A549 (cell line): ENCODE measurements around the gene C6orf141. TPM values are rescaled to one million over a fixed set of nuclear protein-coding genes. Genes with fewer than 3 reads are reported as not detected.

ENCODE experiments used
- ATAC-seq, 2 experiments: fragments of 200-7000 bp in 1 of 2; fragments of >200 bp in 1 of 2; cut with Nextera tagmentation in 1 of 2; cut with Tn5 transposase in 1 of 2; 3 replicates each; pipeline versions ENCODE4 v1.8.0 to v1.9.1; 2018 to 2020; ENCODE audit warnings: mild to moderate bottlenecking in 1 of 2, moderate library complexity in 1 of 2
- CTCF ChIA-PET: fragments of 300-600 bp; sonication (Branson Sonifier 250); formaldehyde crosslinking; extraction: SDS; loops from one replicate; lab custom pipeline; 2021; ENCODE audit warnings: antibody characterized with exemption, inconsistent platforms; lab: Yijun Ruan, JAX
- POLR2A ChIA-PET: fragments of 350-600 bp; formaldehyde crosslinking; extraction: SDS; loops from one replicate; lab custom pipeline; 2021; ENCODE audit warnings: antibody characterized with exemption, inconsistent platforms; lab: Yijun Ruan, JAX
- DNase-seq, 2 experiments: peaks; one replicate each; pipeline versions ENCODE4 v3.0.0 to v3.0.0-alpha.2; 2011 to 2016; ENCODE audit warnings: low read depth in 1 of 2, low spot score in 1 of 2
- FAIRE-seq: peaks from 2 replicates; lab custom pipeline; 2011; peaks lifted over from hg19 to GRCh38; lab: Jason Lieb, UNC
- H3K27ac ChIP-seq, 2 experiments: fragments of >200 bp; sonication (Bioruptor Twin); formaldehyde crosslinking; 3 replicates each; pipeline ENCODE4 v1.5.1; 2016 to 2017
- H3K4me1 ChIP-seq: fragments of >200 bp; sonication (Bioruptor Twin); formaldehyde crosslinking; 3 replicates; pipeline ENCODE4 v1.6.1; 2016
- H3K4me2 ChIP-seq: fragments of >200 bp; sonication (Bioruptor Twin); formaldehyde crosslinking; 3 replicates; pipeline ENCODE4 v1.6.1; 2016
- H3K4me3 ChIP-seq: fragments of >200 bp; sonication (Bioruptor Twin); formaldehyde crosslinking; 3 replicates; pipeline ENCODE4 v1.5.1; 2016
- H3K9me3 ChIP-seq: fragments of >200 bp; sonication (Bioruptor Twin); formaldehyde crosslinking; 3 replicates; pipeline ENCODE4 v1.6.1; 2016
- BCL3 ChIP-seq: fragments of >200 bp; sonication (Bioruptor Twin); formaldehyde crosslinking; IDR thresholded peaks from 3 replicates; pipeline ENCODE4 v1.6.1; 2016
- CBX2 ChIP-seq: fragments of 200-600 bp; sonication (generic); IDR thresholded peaks from 2 replicates; pipeline ENCODE4 v1.6.1; 2016; ENCODE audit warnings: low read depth, mild to moderate bottlenecking, borderline replicate concordance
- CBX8 ChIP-seq: fragments of 200-600 bp; sonication (generic); IDR thresholded peaks from 2 replicates; pipeline ENCODE4 v1.6.1; 2016
- CEBPB ChIP-seq, 2 experiments: fragments of >200 bp in 1 of 2; sonication (Bioruptor Twin) in 1 of 2; formaldehyde crosslinking in 1 of 2; IDR thresholded peaks; 2 replicates each; pipeline ENCODE4 v1.6.1; 2012 to 2016
- EHMT2 ChIP-seq: fragments of 200-600 bp; sonication (generic); IDR thresholded peaks from 2 replicates; pipeline ENCODE4 v1.6.1; 2016; ENCODE audit warnings: antibody characterized with exemption, low read depth, mild to moderate bottlenecking, moderate library complexity
- EP300 ChIP-seq, 2 experiments: fragments of >200 bp; sonication (Bioruptor Twin); formaldehyde crosslinking; IDR thresholded peaks; 2 replicates in 1 of 2; 3 replicates in 1 of 2; pipeline ENCODE4 v1.6.1; 2016 to 2017
- FOSB ChIP-seq: fragments of 250-450 bp; sonication (Bioruptor Pico); IDR thresholded peaks from 2 replicates; pipeline ENCODE4 v1.5.0; 2020; ENCODE audit warnings: mild to moderate bottlenecking, moderate library complexity
- FOSL2 ChIP-seq, 2 experiments: fragments of 450-650 bp in 1 of 2; fragments of >200 bp in 1 of 2; sonication (Bioruptor Twin) in 1 of 2; formaldehyde crosslinking; IDR thresholded peaks; 2 replicates each; pipeline versions ENCODE4 v1.5.0 to v1.6.1; 2016 to 2020; ENCODE audit warnings: mild to moderate bottlenecking in 1 of 2, moderate library complexity in 1 of 2
- GATA3 ChIP-seq: IDR thresholded peaks from 2 replicates; pipeline ENCODE4 v1.6.1; 2012; ENCODE audit warnings: borderline replicate concordance
- HES2 ChIP-seq: fragments of >200 bp; sonication (Bioruptor Twin); formaldehyde crosslinking; IDR thresholded peaks from 2 replicates; pipeline ENCODE4 v1.6.1; 2016
- HEYL ChIP-seq: fragments of 250-450 bp; sonication (Bioruptor Pico); IDR thresholded peaks from 2 replicates; pipeline ENCODE4 v1.8.0; 2021; ENCODE audit warnings: mild to moderate bottlenecking, moderate library complexity
- HOXA7 ChIP-seq: fragments of 250-450 bp; sonication (Bioruptor Pico); IDR thresholded peaks from 2 replicates; pipeline ENCODE4 v1.5.0; 2020; ENCODE audit warnings: mild to moderate bottlenecking, moderate library complexity
- JUN ChIP-seq, 2 experiments: fragments of >200 bp; sonication (Bioruptor Twin); formaldehyde crosslinking; IDR thresholded peaks; 2 replicates in 1 of 2; 3 replicates in 1 of 2; pipeline ENCODE4 v1.6.1; 2016 to 2017
- JUNB ChIP-seq: fragments of >200 bp; sonication (Bioruptor Twin); formaldehyde crosslinking; IDR thresholded peaks from 2 replicates; pipeline ENCODE4 v1.6.1; 2016
- MAFK ChIP-seq: fragments of 450-650 bp; IDR thresholded peaks from 2 replicates; pipeline ENCODE4 v1.6.1; 2014; ENCODE audit not compliant: partially characterized antibody
- MAX ChIP-seq: IDR thresholded peaks from 2 replicates; pipeline ENCODE4 v1.6.1; 2012
- MAZ ChIP-seq: fragments of 150-350 bp; IDR thresholded peaks from 2 replicates; pipeline ENCODE4 v1.6.1; 2014; ENCODE audit warnings: antibody characterized with exemption, low read depth, low read length, borderline replicate concordance
- MYC ChIP-seq: IDR thresholded peaks from 2 replicates; pipeline ENCODE4 v1.6.1; 2012; ENCODE audit warnings: mild to moderate bottlenecking, inconsistent platforms, low read length, improper control_type of control experiment, borderline replicate concordance
- NPAS2 ChIP-seq: fragments of 250-450 bp; sonication (Bioruptor Pico); IDR thresholded peaks from 2 replicates; pipeline ENCODE4 v1.8.0; 2022; ENCODE audit warnings: mild to moderate bottlenecking, moderate library complexity, borderline replicate concordance
- PBX3 ChIP-seq: IDR thresholded peaks from 2 replicates; pipeline ENCODE4 v1.6.1; 2012
- POLR2AphosphoS2 ChIP-seq: conservative IDR thresholded peaks from 2 replicates; pipeline ENCODE4 v1.6.1; 2012; ENCODE audit warnings: low read length, improper control_type of control experiment, inconsistent platforms
- RAD21 ChIP-seq, 2 experiments: fragments of >200 bp in 1 of 2; sonication (Bioruptor Twin) in 1 of 2; formaldehyde crosslinking in 1 of 2; IDR thresholded peaks in 1 of 2; conservative IDR thresholded peaks in 1 of 2; 2 replicates in 1 of 2; 3 replicates in 1 of 2; pipeline ENCODE4 v1.6.1; 2012 to 2018; ENCODE audit warnings: inconsistent platforms in 1 of 2
- REST ChIP-seq: fragments of 200-600 bp; sonication (generic); IDR thresholded peaks from 2 replicates; pipeline ENCODE4 v1.6.1; 2016; ENCODE audit warnings: antibody characterized with exemption, mild to moderate bottlenecking, moderate library complexity
- RFX5 ChIP-seq: fragments of 450-650 bp; IDR thresholded peaks from 2 replicates; pipeline ENCODE4 v1.7.1; 2014; ENCODE audit warnings: antibody characterized with exemption, mild to moderate bottlenecking, moderate library complexity
- RNF2 ChIP-seq: fragments of 200-600 bp; sonication (generic); IDR thresholded peaks from 2 replicates; pipeline ENCODE4 v1.6.1; 2016; ENCODE audit warnings: low read depth, mild to moderate bottlenecking, antibody characterized with exemption, moderate library complexity, borderline replicate concordance
- SMC3 ChIP-seq: fragments of >200 bp; sonication (Bioruptor Twin); formaldehyde crosslinking; IDR thresholded peaks from 3 replicates; pipeline ENCODE4 v1.6.1; 2018; ENCODE audit warnings: inconsistent platforms
- TFCP2L1 ChIP-seq: fragments of 250-450 bp; sonication (Bioruptor Pico); IDR thresholded peaks from 2 replicates; pipeline ENCODE4 v1.5.0; 2021; ENCODE audit warnings: mild to moderate bottlenecking
- USF2 ChIP-seq: fragments of 450-650 bp; IDR thresholded peaks from 2 replicates; pipeline ENCODE4 v1.6.1; 2014; ENCODE audit warnings: antibody characterized with exemption
- ZSCAN20 ChIP-seq: fragments of 250-450 bp; sonication (Bioruptor Pico); IDR thresholded peaks from 2 replicates; pipeline ENCODE4 v1.8.0; 2022; ENCODE audit warnings: mild to moderate bottlenecking, moderate library complexity
- WGBS: methylation state at CpG from one replicate; pipeline ENCODE4 v1.1.6; 2017; ENCODE audit errors: missing lambda C conversion rate; 5-methylcytosine and 5-hydroxymethylcytosine counted together
- polyA plus RNA-seq, 4 experiments: library from polyadenylated mRNA; depleted of rRNA in 3 of 4; stranded (reverse); fragments of >200 nt; fragmentation: RNase III in 1 of 4; extraction: RNeasy Plus Mini Kit Qiagen cat#74134 plus additional on column Dnase treatment in 1 of 4; gene quantifications; 2 replicates in 3 of 4; 3 replicates in 1 of 4; pipeline ENCODE4 v1.2.3, GENCODE V29; 2011 to 2017

C6orf141 gene
- polyA plus RNA-seq, 2 of the 4 experiments (the other 2 are of a cell fraction), result 24.9 to 29.9 TPM

GRCh38 chr6:49540614-49541013 is 9.9 kb upstream of the C6orf141 start (continued):
- TF ChIP-seq SMC3 (no peak), NPAS2 (no peak), MYC (no peak)

- H3K4me3 ChIP-seq, result no peak overlapping the region
- CTCF ChIA-PET, result interaction anchor here (5.4 kb wide), 1 partner anchor 9 kb away, joined by 27 read pairs; no protein-coding TSS in a partner anchor
- DNase-seq (peak; percentile 46 to 83), FAIRE-seq (no peak), ATAC-seq (peak; percentile 83 to 90)
- POLR2A ChIA-PET, result interaction anchor here (1.2 to 2.3 kb wide), 2 partner anchors 10 to 12 kb away, joined by 3 to 20 read pairs; partner anchors contain the start of gene C6orf141
- H3K27ac ChIP-seq, result peak overlapping the region; percentile 90
- H3K4me2 ChIP-seq, result peak overlapping the region; percentile 71
- TF ChIP-seq HOXA7 (CRISPR knock-in tag) (no peak), FOSL2 (IDR thresholded peaks at IDR 0.05) (peak; percentile 94), FOSL2 (CRISPR knock-in tag; IDR thresholded peaks at IDR 0.05) (peak; percentile 94), JUN (IDR thresholded peaks at IDR 0.05) (peak; percentile 88 to 91; a peak in 4 of 5 replicates), HES2 (peak; percentile 90), BCL3 (peak; percentile 80; the same call in 2 of the 3 replicates), RFX5 (no peak), EP300 (IDR thresholded peaks at IDR 0.05) (peak; percentile 75 to 95; a peak in 4 of 5 replicates), TFCP2L1 (CRISPR knock-in tag) (no peak), JUNB (peak; percentile 98), RAD21 (conservative IDR thresholded peaks at IDR 0.05 in 1 of 2, IDR thresholded peaks at IDR 0.05 in 1 of 2) (peak in 1 of 2 experiments; percentile 30; a peak in 1 of 5 replicates), MAX (peak; percentile 45; the same call in 1 of the 2 replicates), SMC3 (no peak), MAFK (peak; percentile 100), GATA3 (peak; percentile 89), USF2 (no peak), PBX3 (peak; percentile 41; the same call in 1 of the 2 replicates), EHMT2 (no peak), HEYL (no peak), CEBPB (IDR thresholded peaks at IDR 0.05) (peak; percentile 89 to 94), CBX8 (no peak)
- H3K4me1 ChIP-seq, result peaks cover 38% of the 10 kb centered on the region
- H3K9me3 ChIP-seq, result no peaks in the 10 kb centered on the region
- 0% methylated on average over 1 of the region's 1 CpG for WGBS
Measured at GRCh38 chr6:49541210-49541724, 9.2 kb upstream of the C6orf141 start.

- H3K4me1 ChIP-seq, result peaks cover 32% of the 10 kb centered on the region
- CTCF ChIA-PET, result interaction anchor here (0.8 to 5.4 kb wide), 2 partner anchors 10 to 65 kb away, joined by 3 to 27 read pairs; no protein-coding TSS in a partner anchor
- WGBS, result 54% methylated on average over 3 of the region's 3 CpGs
- peak in 1 of 2 experiments; percentile 15 for DNase-seq
- H3K4me2 ChIP-seq, result peak overlapping the region; percentile 71
- ATAC-seq, result peak in 1 of 2 experiments; percentile 42; a peak in 3 of 6 replicates
- no peak overlapping the region for H3K4me3 ChIP-seq
- POLR2A ChIA-PET, result interaction anchor here (1.2 to 2.3 kb wide), 2 partner anchors 9 to 11 kb away, joined by 3 to 20 read pairs; partner anchors contain the start of gene C6orf141
- peak overlapping the region; percentile 90 for H3K27ac ChIP-seq
- H3K9me3 ChIP-seq, result no peaks in the 10 kb centered on the region
- no peak for TF ChIP-seq RNF2
- no peak for TF ChIP-seq ZSCAN20 (CRISPR knock-in tag)
- no peak for TF ChIP-seq FOSB (CRISPR knock-in tag)
- no peak for TF ChIP-seq CBX2
- TF ChIP-seq MAZ, result no peak
- TF ChIP-seq EHMT2, result no peak
- no peak for TF ChIP-seq REST
- TF ChIP-seq CEBPB (IDR thresholded peaks at IDR 0.05), result no peak
- no peak for TF ChIP-seq POLR2AphosphoS2
- TF ChIP-seq NPAS2, result no peak
- FAIRE-seq, result no peak
Measured at GRCh38 chr6:49541936-49542335, 8.5 kb upstream of the C6orf141 start.
